Lower lobe of right lung (tissue), 2 donors: Measurements from ENCODE around the gene KBTBD3. TPM values are rescaled to one million over a fixed set of nuclear protein-coding genes. Genes with fewer than 3 reads are reported as not detected.
"Not testable (repeated sequence)": the region's sequence is repeated elsewhere in the genome, so short reads cannot be mapped to it uniquely, and the experiment has no call there.

Source experiments
- ATAC-seq, 2 donors: fragments of 200-7000 bp; cut with Tn5 transposase; one replicate each; pipeline ENCODE4 v1.9.1; 2020 to 2022; ENCODE audit warnings: mild to moderate bottlenecking in 2 of 2, moderate library complexity in 2 of 2
- DNase-seq: peaks from one replicate; pipeline ENCODE4 v3.0.0-alpha.2; 2020
- H3K27ac ChIP-seq: fragments of 200-600 bp; one replicate; pipeline ENCODE4 v1.8.0; 2022
- H3K27me3 ChIP-seq: fragments of 200-600 bp; one replicate; pipeline ENCODE4 v1.8.0; 2022; ENCODE audit warnings: low read depth
- H3K36me3 ChIP-seq: fragments of 200-600 bp; one replicate; pipeline ENCODE4 v1.8.0; 2022; ENCODE audit warnings: mild to moderate bottlenecking
- H3K4me1 ChIP-seq: fragments of 200-600 bp; one replicate; pipeline ENCODE4 v1.8.0; 2022
- H3K4me3 ChIP-seq: fragments of 200-600 bp; one replicate; pipeline ENCODE4 v1.8.0; 2022; ENCODE audit warnings: mild to moderate bottlenecking
- H3K9me3 ChIP-seq: fragments of 200-600 bp; one replicate; pipeline ENCODE4 v1.8.0; 2022
- intact Hi-C: fragments of 100-400 bp; cut with DNase I; formaldehyde crosslinking; loops from one replicate; pipeline ENCODE4 v1.11.0; 2022
- total RNA-seq: library from RNA; stranded (reverse); fragmentation: NEBNext Ultra II Directional; extraction: Animal tissue kit (Norgen Biotek cat#: 25700); gene quantifications from one replicate; pipeline ENCODE4 v1.2.1, GENCODE V29; 2021
- TF ChIP-seq, protein P1 (sequence below): fragments of 200-600 bp; IDR thresholded peaks from one replicate; pipeline ENCODE4 v1.8.0; 2022; ENCODE audit warnings: antibody characterized with exemption, mild to moderate bottlenecking
- donor health status: DM: no; HTN: yes; CAD: no; lungs with severe emphysema.

Gene KBTBD3
- total RNA-seq, 1 donor from 2014 or later, result 10.4 TPM

DNA sequence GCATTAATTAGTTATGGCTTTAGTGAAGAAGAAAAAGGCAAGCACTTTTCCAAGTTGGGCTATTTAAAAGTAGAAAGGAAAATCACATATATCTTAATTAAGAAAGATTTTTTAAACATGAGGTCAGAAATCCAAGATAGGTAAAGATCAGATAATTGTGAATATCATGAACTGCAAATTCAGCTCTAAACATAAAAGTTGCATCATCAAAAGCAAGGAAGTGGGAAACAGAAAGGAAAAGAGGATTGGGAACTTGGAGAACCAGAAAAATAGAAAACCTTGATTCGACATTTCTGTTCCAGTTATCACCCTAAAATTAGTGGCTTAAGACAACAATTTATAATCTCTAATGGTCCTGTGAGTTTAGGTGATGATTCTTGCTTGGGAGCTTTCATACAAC lies 17.5 kb downstream of the KBTBD3 start:
- no peak overlapping the region for H3K27ac ChIP-seq
- no peaks in the 10 kb centered on the region for H3K4me1 ChIP-seq
- H3K36me3 ChIP-seq, result peaks cover 6% of the 10 kb centered on the region
- DNase-seq (no peak), ATAC-seq (no peak)
- TF ChIP-seq, protein P1, sequence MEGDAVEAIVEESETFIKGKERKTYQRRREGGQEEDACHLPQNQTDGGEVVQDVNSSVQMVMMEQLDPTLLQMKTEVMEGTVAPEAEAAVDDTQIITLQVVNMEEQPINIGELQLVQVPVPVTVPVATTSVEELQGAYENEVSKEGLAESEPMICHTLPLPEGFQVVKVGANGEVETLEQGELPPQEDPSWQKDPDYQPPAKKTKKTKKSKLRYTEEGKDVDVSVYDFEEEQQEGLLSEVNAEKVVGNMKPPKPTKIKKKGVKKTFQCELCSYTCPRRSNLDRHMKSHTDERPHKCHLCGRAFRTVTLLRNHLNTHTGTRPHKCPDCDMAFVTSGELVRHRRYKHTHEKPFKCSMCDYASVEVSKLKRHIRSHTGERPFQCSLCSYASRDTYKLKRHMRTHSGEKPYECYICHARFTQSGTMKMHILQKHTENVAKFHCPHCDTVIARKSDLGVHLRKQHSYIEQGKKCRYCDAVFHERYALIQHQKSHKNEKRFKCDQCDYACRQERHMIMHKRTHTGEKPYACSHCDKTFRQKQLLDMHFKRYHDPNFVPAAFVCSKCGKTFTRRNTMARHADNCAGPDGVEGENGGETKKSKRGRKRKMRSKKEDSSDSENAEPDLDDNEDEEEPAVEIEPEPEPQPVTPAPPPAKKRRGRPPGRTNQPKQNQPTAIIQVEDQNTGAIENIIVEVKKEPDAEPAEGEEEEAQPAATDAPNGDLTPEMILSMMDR, result no peak
- H3K9me3 ChIP-seq, result no peaks in the 10 kb centered on the region
- H3K4me3 ChIP-seq, result no peak overlapping the region
- no peaks in the 10 kb centered on the region for H3K27me3 ChIP-seq
- intact Hi-C loops, result no loop called here

DNA sequence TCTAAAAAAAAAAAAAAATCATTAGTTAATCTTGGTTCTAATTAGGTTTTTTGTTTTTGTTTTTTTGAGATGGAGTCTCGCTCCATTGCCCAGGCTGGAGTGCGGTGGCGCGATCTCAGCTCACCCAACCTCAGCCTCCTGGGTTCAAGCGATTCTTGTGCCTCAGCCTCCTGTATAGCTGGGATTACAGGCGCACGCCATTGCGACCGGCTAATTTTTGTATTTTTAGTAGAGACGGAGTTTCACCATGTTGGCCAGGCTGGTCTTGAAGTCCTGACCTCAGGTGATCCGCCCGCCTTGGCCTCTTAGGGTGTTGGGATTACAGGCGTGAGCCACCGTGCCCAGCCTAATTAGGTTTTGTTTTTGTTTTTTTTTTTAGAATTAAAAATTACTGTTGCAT lies 18.8 kb downstream of the KBTBD3 start:
- H3K9me3 ChIP-seq, H3K4me3 ChIP-seq, intact Hi-C loops, H3K4me1 ChIP-seq, H3K27me3 ChIP-seq, H3K27ac ChIP-seq, ATAC-seq, DNase-seq: not testable (repeated sequence)
- H3K36me3 ChIP-seq, result peaks cover 10% of the 10 kb centered on the region

- Histone ChIP-seq H3K27ac (no peak overlapping the region), H3K4me3 (no peak overlapping the region), H3K9me3 (no peaks in the 10 kb centered on the region), H3K27me3 (no peaks in the 10 kb centered on the region), H3K36me3 (peaks cover 4% of the 10 kb centered on the region), H3K4me1 (no peaks in the 10 kb centered on the region)
- no peak for ATAC-seq
- TF ChIP-seq, protein P1, result no peak
- intact Hi-C loops, result no loop called here
- no peak for DNase-seq
These were observed 26.0 kb downstream of the KBTBD3 start for GRCh38 chr11:106051103-106051502.

- DNase-seq, result no peak
- no peaks in the 10 kb centered on the region for H3K9me3 ChIP-seq
- no peak overlapping the region for H3K27ac ChIP-seq
- no peaks in the 10 kb centered on the region for H3K27me3 ChIP-seq
- no peaks in the 10 kb centered on the region for H3K4me1 ChIP-seq
- TF ChIP-seq, protein P1, result no peak
- ATAC-seq, result no peak
- no peak overlapping the region for H3K4me3 ChIP-seq
- H3K36me3 ChIP-seq, result peaks cover 4% of the 10 kb centered on the region
- intact Hi-C loops, result no loop called here
These were observed 27.2 kb downstream of the KBTBD3 start for GRCh38 chr11:106049727-106050476.

DNA sequence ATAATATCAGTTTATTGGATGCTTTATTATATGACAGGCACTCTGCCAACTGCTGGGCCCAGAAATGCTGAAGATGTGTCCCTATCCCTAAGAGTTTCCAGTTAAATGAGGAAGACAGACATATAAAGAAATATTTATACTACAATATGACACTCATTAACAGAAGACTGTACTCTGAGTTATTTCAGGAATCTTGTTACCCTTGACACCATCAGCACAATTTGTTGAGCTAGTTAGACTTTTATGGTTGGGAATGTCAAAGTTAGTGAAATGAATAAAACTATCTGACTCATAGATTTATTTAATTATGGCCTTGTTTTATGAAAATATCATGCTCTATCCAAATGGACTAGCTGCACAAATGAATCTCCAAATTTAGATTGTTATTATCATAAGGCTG lies 29.5 kb downstream of the KBTBD3 start:
- Histone ChIP-seq H3K4me3 (no peak overlapping the region), H3K9me3 (no peaks in the 10 kb centered on the region), H3K4me1 (no peaks in the 10 kb centered on the region), H3K27ac (no peak overlapping the region), H3K36me3 (no peaks in the 10 kb centered on the region), H3K27me3 (no peaks in the 10 kb centered on the region)
- no peak for DNase-seq
- no peak for ATAC-seq
- intact Hi-C loops, result no loop called here
- TF ChIP-seq, protein P1, result no peak

DNA sequence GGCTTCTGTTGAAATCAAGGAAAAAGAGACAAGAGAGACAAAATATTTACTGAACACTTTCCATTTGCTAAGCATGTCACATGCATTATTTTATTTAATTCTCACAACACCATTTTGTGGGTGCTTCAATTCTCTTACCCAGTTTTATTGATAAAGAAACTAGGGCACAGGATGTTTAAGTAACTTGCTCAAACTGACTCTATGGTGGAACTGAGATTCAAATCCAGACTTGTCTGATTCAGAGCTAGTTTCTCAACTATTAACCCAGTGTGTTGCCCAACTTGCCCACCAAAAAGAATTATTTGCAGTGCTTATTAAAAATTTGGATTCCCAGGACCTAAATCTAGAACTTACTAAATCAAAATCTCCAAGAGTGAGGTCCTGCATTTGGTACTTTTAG lies 33.6 kb downstream of the KBTBD3 start:
- no peaks in the 10 kb centered on the region for H3K4me1 ChIP-seq
- no peaks in the 10 kb centered on the region for H3K9me3 ChIP-seq
- H3K4me3 ChIP-seq, result no peak overlapping the region
- ATAC-seq, result no peak
- H3K27me3 ChIP-seq, result no peaks in the 10 kb centered on the region
- H3K27ac ChIP-seq, result no peak overlapping the region
- no peak for DNase-seq
- intact Hi-C loops, result no loop called here
- no peaks in the 10 kb centered on the region for H3K36me3 ChIP-seq
- TF ChIP-seq, protein P1, result no peak
